HepG2 (cell line): Measurements from ENCODE around the gene AQP7. TPM values are rescaled to one million over a fixed set of nuclear protein-coding genes. Genes with fewer than 3 reads are reported as not detected.

Experiments used
- ATAC-seq: fragments of 200-7000 bp; cut with Tn5 transposase; 3 replicates; pipeline ENCODE4 v1.9.1; 2020; ENCODE audit warnings: mild to moderate bottlenecking, moderate library complexity
- BruUV-seq: library from RNA; stranded (reverse); fragments of 400-500 nt; replicated peaks from 2 replicates; lab custom pipeline; 2021; lab: Mats Ljungman, UMichigan
- CTCF ChIA-PET: fragments of 300-600 bp; formaldehyde crosslinking; extraction: SDS; loops from one replicate; lab custom pipeline; 2021; ENCODE audit warnings: low total read pairs, inconsistent platforms, low intra/inter-chr PET ratio; lab: Yijun Ruan, JAX
- POLR2A ChIA-PET: fragments of 350-600 bp; sonication (Branson Sonifier 250); formaldehyde crosslinking; loops from one replicate; lab custom pipeline; 2020; ENCODE audit warnings: antibody characterized with exemption, inconsistent platforms; lab: Yijun Ruan, JAX
- DNase-seq: peaks from one replicate; pipeline ENCODE4 v3.0.0-alpha.2; 2015; ENCODE audit warnings: low spot score
- FAIRE-seq: peaks from 3 replicates; lab custom pipeline; 2011; peaks lifted over from hg19 to GRCh38; lab: Jason Lieb, UNC
- H2AFZ ChIP-seq: one replicate; pipeline ENCODE4 v1.6.1; 2011; ENCODE audit warnings: low read length, inconsistent platforms
- H3K27ac ChIP-seq: fragments of 300-600 bp; 3 replicates; pipeline ENCODE4 v1.8.0; 2011; ENCODE audit warnings: mixed run types, mild to moderate bottlenecking, mixed read lengths, low read length, inconsistent platforms; ENCODE audit not compliant: insufficient read depth; ENCODE audit errors: extremely low read length
- H3K27me3 ChIP-seq, 2 experiments: fragments of 200-600 bp in 1 of 2; 2 replicates in 1 of 2; 3 replicates in 1 of 2; pipeline versions ENCODE4 v1.6.0 to v1.8.0; 2011; ENCODE audit warnings: low read length in 2 of 2, mild to moderate bottlenecking in 2 of 2, moderate library complexity in 2 of 2, inconsistent platforms in 1 of 2; ENCODE audit not compliant: insufficient read depth in 2 of 2, control insufficient read depth in 1 of 2
- H3K36me3 ChIP-seq, 2 experiments: fragments of 200-600 bp in 1 of 2; replicated peaks in 1 of 2; 2 replicates in 1 of 2; 3 replicates in 1 of 2; pipeline versions ENCODE4 v1.5.1 to v1.8.0; 2011; ENCODE audit warnings: low read length in 2 of 2, inconsistent platforms in 1 of 2; ENCODE audit not compliant: insufficient read depth in 2 of 2, control insufficient read depth in 1 of 2
- H3K4me1 ChIP-seq: 2 replicates; pipeline ENCODE4 v1.5.1; 2012; ENCODE audit warnings: low read length, inconsistent platforms; ENCODE audit not compliant: insufficient read depth
- H3K4me2 ChIP-seq: 2 replicates; pipeline ENCODE4 v1.6.0; 2011; ENCODE audit warnings: low read depth, low read length, inconsistent platforms
- H3K4me3 ChIP-seq, 3 experiments: fragments of 200-600 bp in 1 of 3; sonication (generic), shearing (Covaris generic) in 1 of 3; replicated peaks in 1 of 3; 2 replicates each; pipeline ENCODE4 v1.5.1; 2011 to 2016; ENCODE audit warnings: low read length in 3 of 3, inconsistent platforms in 2 of 3, low read depth in 2 of 3, mild to moderate bottlenecking in 2 of 3, control low read depth in 1 of 3, mixed read lengths in 1 of 3; ENCODE audit not compliant: insufficient read depth in 1 of 3
- H3K79me2 ChIP-seq: one replicate; pipeline ENCODE4 v1.6.1; 2011; ENCODE audit warnings: low read length, inconsistent platforms; ENCODE audit not compliant: insufficient read depth
- H3K9ac ChIP-seq: 2 replicates; pipeline ENCODE4 v1.6.0; 2011; ENCODE audit warnings: mild to moderate bottlenecking, low read depth, low read length, inconsistent platforms; ENCODE audit not compliant: insufficient read depth
- H3K9me3 ChIP-seq: 2 replicates; pipeline ENCODE4 v1.5.1; 2012; ENCODE audit warnings: mild to moderate bottlenecking, low read length
- H4K20me1 ChIP-seq: 2 replicates; pipeline ENCODE4 v1.6.0; 2011; ENCODE audit warnings: inconsistent platforms, mild to moderate bottlenecking, low read length, moderate library complexity; ENCODE audit not compliant: insufficient read depth
- DNMT1 ChIP-seq: sonication (generic); formaldehyde crosslinking; IDR thresholded peaks from 2 replicates; pipeline ENCODE4 v1.5.1; 2020; ENCODE audit warnings: mild to moderate bottlenecking, missing genetic modification reagents
- E2F1 ChIP-seq: sonication (generic); formaldehyde crosslinking; IDR thresholded peaks from 2 replicates; pipeline ENCODE4 v1.5.0; 2020; ENCODE audit warnings: missing genetic modification reagents
- MATR3 ChIP-seq: sonication (generic); formaldehyde crosslinking; IDR thresholded peaks from 2 replicates; pipeline ENCODE4 v1.4.0; 2020; ENCODE audit warnings: missing genetic modification reagents
- MEIS1 ChIP-seq: sonication (generic); formaldehyde crosslinking; IDR thresholded peaks from 2 replicates; pipeline ENCODE4 v1.9.0; 2021; ENCODE audit warnings: mild to moderate bottlenecking, missing genetic modification reagents, moderate library complexity, borderline replicate concordance
- NFKBIZ ChIP-seq: IDR thresholded peaks from 2 replicates; pipeline ENCODE4 v1.6.1; 2018; ENCODE audit warnings: missing genetic modification reagents, missing compliant biosample characterization
- SUZ12 ChIP-seq: fragments of 150-350 bp; IDR thresholded peaks from 2 replicates; pipeline ENCODE4 v1.6.1; 2014; ENCODE audit warnings: low read depth, low read length
- XBP1 ChIP-seq: sonication (generic); formaldehyde crosslinking; IDR thresholded peaks from 2 replicates; pipeline ENCODE4 v1.5.0; 2020; ENCODE audit warnings: missing genetic modification reagents
- ZBTB46 ChIP-seq: sonication (generic); formaldehyde crosslinking; IDR thresholded peaks from 2 replicates; pipeline ENCODE4 v1.4.0; 2020; ENCODE audit warnings: mild to moderate bottlenecking, missing genetic modification reagents, borderline replicate concordance
- ZKSCAN5 ChIP-seq: sonication (generic); formaldehyde crosslinking; IDR thresholded peaks from 2 replicates; pipeline ENCODE4 v1.5.1; 2020; ENCODE audit warnings: mild to moderate bottlenecking, missing genetic modification reagents
- ZNF329 ChIP-seq: sonication (generic); formaldehyde crosslinking; IDR thresholded peaks from 2 replicates; pipeline ENCODE4 v1.9.0; 2021; ENCODE audit warnings: low read depth, mild to moderate bottlenecking, missing genetic modification reagents
- ZNF446 ChIP-seq: sonication (generic); formaldehyde crosslinking; IDR thresholded peaks from 2 replicates; pipeline ENCODE4 v1.5.0; 2020; ENCODE audit warnings: mild to moderate bottlenecking, missing genetic modification reagents
- ZNF510 ChIP-seq: sonication (generic); formaldehyde crosslinking; IDR thresholded peaks from 2 replicates; pipeline ENCODE4 v1.4.0; 2020; ENCODE audit warnings: low read depth, mild to moderate bottlenecking, missing genetic modification reagents
- ZNF547 ChIP-seq: sonication (generic); formaldehyde crosslinking; IDR thresholded peaks from 2 replicates; pipeline ENCODE4 v1.5.1; 2020; ENCODE audit warnings: mild to moderate bottlenecking, missing genetic modification reagents
- ZNF883 ChIP-seq: sonication (generic); formaldehyde crosslinking; IDR thresholded peaks from 2 replicates; pipeline ENCODE4 v1.5.1; 2020; ENCODE audit warnings: mild to moderate bottlenecking, missing genetic modification reagents; ENCODE audit errors: not compliant biosample characterization
- WGBS: methylation state at CpG from one replicate; pipeline ENCODE4 v1.1.6; 2017; ENCODE audit warnings: low lambda C conversion rate; 5-methylcytosine and 5-hydroxymethylcytosine counted together
- in situ Hi-C: cut with HindIII; loops from 2 replicates; pipeline ENCODE4 v1.10.0; 2017; ENCODE audit warnings: low pct_unique_long_range_greater_than_20kb; ENCODE audit not compliant: extremely low pct_ligation_motif_present
- intact Hi-C: fragments of 100-400 bp; cut with micrococcal nuclease; formaldehyde crosslinking; loops from one replicate; pipeline ENCODE4 v1.10.0; 2022; ENCODE audit not compliant: unreplicated experiment
- polyA plus RNA-seq, 8 experiments: library from polyadenylated mRNA; depleted of rRNA in 3 of 8; stranded (reverse) in 7 of 8; unstranded in 1 of 8; fragments of >200 nt; fragmentation: Illumina TruSeq in 4 of 8; extraction: Trizol in 4 of 8; gene quantifications; 2 replicates each; pipeline versions ENCODE4 v1.2.1 to v1.2.3, GENCODE V29; 2011 to 2016; ENCODE audit warnings: low read depth in 4 of 8, missing spikeins in 1 of 8, mixed read lengths in 1 of 8; ENCODE audit not compliant: insufficient read depth in 1 of 8
- total RNA-seq, 5 experiments: library from RNA; depleted of rRNA; stranded (reverse); fragments of >200 nt; fragmentation: Illumina TruSeq; extraction: Trizol; gene quantifications; 2 replicates each; pipeline ENCODE4 v1.2.3, GENCODE V29; 2016; ENCODE audit warnings: low read depth in 1 of 5
- TF ChIP-seq, protein P1 (sequence below): sonication (generic); formaldehyde crosslinking; IDR thresholded peaks from 2 replicates; pipeline ENCODE4 v1.9.0; 2021; ENCODE audit warnings: missing genetic modification reagents, borderline replicate concordance
- TF ChIP-seq, protein P2 (sequence below): sonication (generic); formaldehyde crosslinking; IDR thresholded peaks from 2 replicates; pipeline ENCODE4 v1.5.1; 2020; ENCODE audit warnings: mild to moderate bottlenecking, missing genetic modification reagents, borderline replicate concordance

Gene AQP7
- total and polyA plus RNA-seq, 2 of the 13 experiments (the other 11 are each of a cell fraction or from before 2014, with no cell fraction given), result 1.9 to 2.1 TPM

GRCh38 chr9:33434317-33435105 is 32.1 kb upstream of the AQP7 start:
- 12% methylated on average over 11 of the region's 16 CpGs for WGBS
- Histone ChIP-seq H4K20me1 (no peaks in the 10 kb centered on the region), H3K27ac (no peak overlapping the region), H3K79me2 (no peaks in the 10 kb centered on the region), H3K9ac (no peak overlapping the region), H3K4me2 (no peak overlapping the region), H3K9me3 (no peaks in the 10 kb centered on the region), H3K4me1 (peaks cover 24% of the 10 kb centered on the region), H3K27me3 (peaks cover 5 to 34% of the 10 kb centered on the region in 2 experiments; a peak in 3 of 5 replicates), H2AFZ (no peak overlapping the region), H3K4me3 (no peak overlapping the region), H3K36me3 (no peaks in the 10 kb centered on the region)
- DNase-seq (no peak), FAIRE-seq (no peak), ATAC-seq (peak; percentile 37; the same call in 1 of the 3 replicates)
- ChIA-PET CTCF (no interaction called here), POLR2A (no interaction called here)
- in situ Hi-C loops, result no loop called here
- intact Hi-C loops, result no loop called here
- BruUV-seq, result no TSS peak
- TF ChIP-seq ZNF446 (no peak), ZNF883 (CRISPR knock-in tag) (no peak), ZBTB46 (CRISPR knock-in tag) (no peak), ZKSCAN5 (no peak), ZNF329 (CRISPR knock-in tag) (no peak), ZNF510 (CRISPR knock-in tag) (no peak), XBP1 (no peak), ZNF547 (CRISPR knock-in tag) (no peak), SUZ12 (no peak), MATR3 (CRISPR knock-in tag) (no peak), NFKBIZ (CRISPR knock-in tag) (no peak), MEIS1 (CRISPR knock-in tag) (no peak), DNMT1 (CRISPR knock-in tag) (no peak), E2F1 (no peak)
- TF ChIP-seq, protein P1, sequence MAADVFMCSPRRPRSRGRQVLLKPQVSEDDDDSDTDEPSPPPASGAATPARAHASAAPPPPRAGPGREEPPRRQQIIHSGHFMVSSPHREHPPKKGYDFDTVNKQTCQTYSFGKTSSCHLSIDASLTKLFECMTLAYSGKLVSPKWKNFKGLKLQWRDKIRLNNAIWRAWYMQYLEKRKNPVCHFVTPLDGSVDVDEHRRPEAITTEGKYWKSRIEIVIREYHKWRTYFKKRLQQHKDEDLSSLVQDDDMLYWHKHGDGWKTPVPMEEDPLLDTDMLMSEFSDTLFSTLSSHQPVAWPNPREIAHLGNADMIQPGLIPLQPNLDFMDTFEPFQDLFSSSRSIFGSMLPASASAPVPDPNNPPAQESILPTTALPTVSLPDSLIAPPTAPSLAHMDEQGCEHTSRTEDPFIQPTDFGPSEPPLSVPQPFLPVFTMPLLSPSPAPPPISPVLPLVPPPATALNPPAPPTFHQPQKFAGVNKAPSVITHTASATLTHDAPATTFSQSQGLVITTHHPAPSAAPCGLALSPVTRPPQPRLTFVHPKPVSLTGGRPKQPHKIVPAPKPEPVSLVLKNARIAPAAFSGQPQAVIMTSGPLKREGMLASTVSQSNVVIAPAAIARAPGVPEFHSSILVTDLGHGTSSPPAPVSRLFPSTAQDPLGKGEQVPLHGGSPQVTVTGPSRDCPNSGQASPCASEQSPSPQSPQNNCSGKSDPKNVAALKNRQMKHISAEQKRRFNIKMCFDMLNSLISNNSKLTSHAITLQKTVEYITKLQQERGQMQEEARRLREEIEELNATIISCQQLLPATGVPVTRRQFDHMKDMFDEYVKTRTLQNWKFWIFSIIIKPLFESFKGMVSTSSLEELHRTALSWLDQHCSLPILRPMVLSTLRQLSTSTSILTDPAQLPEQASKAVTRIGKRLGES (CRISPR knock-in tag), result no peak
- TF ChIP-seq, protein P2, sequence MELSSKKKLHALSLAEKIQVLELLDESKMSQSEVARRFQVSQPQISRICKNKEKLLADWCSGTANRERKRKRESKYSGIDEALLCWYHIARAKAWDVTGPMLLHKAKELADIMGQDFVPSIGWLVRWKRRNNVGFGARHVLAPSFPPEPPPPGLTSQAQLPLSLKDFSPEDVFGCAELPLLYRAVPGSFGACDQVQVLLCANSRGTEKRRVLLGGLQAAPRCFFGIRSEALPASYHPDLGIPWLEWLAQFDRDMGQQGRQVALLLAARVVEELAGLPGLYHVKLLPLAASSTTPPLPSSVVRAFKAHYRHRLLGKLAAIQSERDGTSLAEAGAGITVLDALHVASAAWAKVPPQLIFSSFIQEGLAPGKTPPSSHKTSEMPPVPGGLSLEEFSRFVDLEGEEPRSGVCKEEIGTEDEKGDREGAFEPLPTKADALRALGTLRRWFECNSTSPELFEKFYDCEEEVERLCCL (CRISPR knock-in tag), result no peak
